Mesothelial cell of epicardium (in vitro differentiated cells): ENCODE measurements around the gene HPGDS. TPM values are rescaled to one million over a fixed set of nuclear protein-coding genes. Genes with fewer than 3 reads are reported as not detected.
A peak's percentile ranks its signal among the peaks of the same experiment; 100 is the strongest.
"Not testable (repeated sequence)": the region's sequence is repeated elsewhere in the genome, so short reads cannot be mapped to it uniquely, and the experiment has no call there.

Experiments used
- DNase-seq, 2 experiments: peaks; one replicate each; pipeline ENCODE4 v3.0.0; 2021; ENCODE audit warnings: low spot score in 2 of 2; ENCODE audit not compliant: unreplicated experiment in 2 of 2
- H3K27ac Mint-ChIP-seq: 2 replicates; pipeline ENCODE4 v1.8.0; 2021; ENCODE audit warnings: mixed read lengths
- H3K27me3 Mint-ChIP-seq: 2 replicates; pipeline ENCODE4 v1.8.0; 2021; ENCODE audit warnings: low read depth, mixed read lengths
- H3K36me3 Mint-ChIP-seq: 2 replicates; pipeline ENCODE4 v1.8.0; 2021; ENCODE audit warnings: mixed read lengths
- H3K4me1 Mint-ChIP-seq: 2 replicates; pipeline ENCODE4 v1.8.0; 2021; ENCODE audit warnings: mixed read lengths
- H3K4me3 Mint-ChIP-seq: 2 replicates; pipeline ENCODE4 v1.8.0; 2021; ENCODE audit warnings: mild to moderate bottlenecking, moderate library complexity, mixed read lengths
- H3K9me3 Mint-ChIP-seq: 2 replicates; pipeline ENCODE4 v1.8.0; 2021; ENCODE audit warnings: mixed read lengths
- total RNA-seq: library from RNA; stranded (reverse); gene quantifications from 3 replicates; pipeline ENCODE4 v1.2.1, GENCODE V29; 2021
- TF ChIP-seq, protein P1 (sequence below): fragments of 200-600 bp; sonication (generic); IDR thresholded peaks from one replicate; pipeline ENCODE4 v1.5.0; 2021; ENCODE audit warnings: antibody characterized with exemption; ENCODE audit not compliant: unreplicated experiment

HPGDS gene
- total RNA-seq, 1 donor from 2014 or later: not detected

DNA sequence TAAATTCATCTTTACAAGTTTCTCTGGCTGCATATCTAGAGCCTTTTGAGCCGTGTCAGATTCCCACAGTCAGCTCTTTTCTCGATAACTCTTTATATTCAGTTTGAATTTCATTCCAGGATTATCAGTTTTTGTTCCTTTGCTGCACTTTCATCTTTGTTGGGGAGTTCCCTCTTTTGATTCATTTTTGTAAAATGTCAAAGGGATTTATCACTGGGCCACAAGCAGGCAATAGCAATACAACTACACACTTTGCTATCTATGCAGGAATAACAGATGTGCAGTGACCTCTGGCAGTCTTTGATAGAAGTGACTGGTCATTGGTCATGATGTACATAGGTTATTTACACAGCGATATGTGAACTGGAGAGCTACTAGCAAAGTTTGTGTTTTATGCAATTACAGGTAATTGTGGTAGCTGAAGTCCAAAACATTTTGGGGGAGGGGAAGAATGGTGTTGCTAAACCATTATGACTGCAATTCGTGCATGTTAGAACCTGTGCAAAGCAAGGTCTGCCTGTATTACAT, 43.8 kb downstream of the HPGDS start:
- peaks cover 5% of the 10 kb centered on the region for H3K9me3 Mint-ChIP-seq
- H3K4me3 Mint-ChIP-seq: no peak overlapping the region
- no peak for DNase-seq
- TF ChIP-seq, protein P1, sequence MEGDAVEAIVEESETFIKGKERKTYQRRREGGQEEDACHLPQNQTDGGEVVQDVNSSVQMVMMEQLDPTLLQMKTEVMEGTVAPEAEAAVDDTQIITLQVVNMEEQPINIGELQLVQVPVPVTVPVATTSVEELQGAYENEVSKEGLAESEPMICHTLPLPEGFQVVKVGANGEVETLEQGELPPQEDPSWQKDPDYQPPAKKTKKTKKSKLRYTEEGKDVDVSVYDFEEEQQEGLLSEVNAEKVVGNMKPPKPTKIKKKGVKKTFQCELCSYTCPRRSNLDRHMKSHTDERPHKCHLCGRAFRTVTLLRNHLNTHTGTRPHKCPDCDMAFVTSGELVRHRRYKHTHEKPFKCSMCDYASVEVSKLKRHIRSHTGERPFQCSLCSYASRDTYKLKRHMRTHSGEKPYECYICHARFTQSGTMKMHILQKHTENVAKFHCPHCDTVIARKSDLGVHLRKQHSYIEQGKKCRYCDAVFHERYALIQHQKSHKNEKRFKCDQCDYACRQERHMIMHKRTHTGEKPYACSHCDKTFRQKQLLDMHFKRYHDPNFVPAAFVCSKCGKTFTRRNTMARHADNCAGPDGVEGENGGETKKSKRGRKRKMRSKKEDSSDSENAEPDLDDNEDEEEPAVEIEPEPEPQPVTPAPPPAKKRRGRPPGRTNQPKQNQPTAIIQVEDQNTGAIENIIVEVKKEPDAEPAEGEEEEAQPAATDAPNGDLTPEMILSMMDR: no peak
- peaks cover 15% of the 10 kb centered on the region for H3K4me1 Mint-ChIP-seq
- H3K27me3 Mint-ChIP-seq: no peaks in the 10 kb centered on the region
- H3K36me3 Mint-ChIP-seq: no peaks in the 10 kb centered on the region
- peak overlapping the region; percentile 4 for H3K27ac Mint-ChIP-seq

DNA sequence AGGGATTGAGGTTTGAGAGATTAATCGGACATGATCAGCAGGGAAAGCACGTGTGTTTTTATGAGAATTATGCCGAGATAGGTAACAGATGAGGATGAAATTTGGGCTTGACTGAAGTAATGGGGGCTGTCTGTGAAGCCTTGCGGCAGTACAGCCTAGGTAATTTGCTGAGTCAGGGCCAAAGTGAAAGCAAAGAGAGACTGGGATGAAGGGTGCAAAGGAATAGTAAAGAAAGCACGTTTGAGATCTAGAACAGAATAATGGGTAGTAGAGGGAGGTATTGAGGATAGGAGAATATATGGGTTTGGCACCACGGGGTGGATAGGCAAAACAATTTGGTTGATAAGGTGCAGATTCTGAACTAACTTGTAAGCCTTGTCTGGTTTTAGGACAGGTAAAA, 47.2 kb downstream of the HPGDS start:
- not testable (repeated sequence) for H3K9me3 Mint-ChIP-seq, DNase-seq, H3K27ac Mint-ChIP-seq, H3K4me3 Mint-ChIP-seq, H3K27me3 Mint-ChIP-seq
- Mint-ChIP-seq H3K4me1 (peaks cover 15% of the 10 kb centered on the region), H3K36me3 (peaks cover 13% of the 10 kb centered on the region)

DNA sequence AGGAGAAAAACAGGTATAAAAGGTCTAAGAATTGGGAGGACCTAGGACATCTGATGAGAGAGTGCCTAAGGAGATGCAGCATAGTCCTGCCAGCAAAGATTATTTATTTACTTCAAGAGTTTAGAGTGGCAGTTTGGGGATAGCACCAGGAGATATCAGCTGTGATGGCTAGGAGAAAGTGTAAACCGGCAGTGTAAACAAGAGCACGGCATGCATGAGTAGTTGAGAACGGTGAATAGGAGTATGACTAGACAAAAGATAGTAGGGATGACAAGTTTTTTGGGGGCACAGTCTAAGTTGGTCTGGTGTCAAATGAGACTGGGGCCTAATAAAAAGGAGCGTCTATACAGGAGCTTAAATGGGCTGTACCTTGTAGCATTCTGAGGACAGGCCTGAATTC, 48.7 kb downstream of the HPGDS start:
- not testable (repeated sequence) for H3K27me3 Mint-ChIP-seq, H3K4me3 Mint-ChIP-seq, H3K27ac Mint-ChIP-seq, H3K9me3 Mint-ChIP-seq, DNase-seq
- H3K36me3 Mint-ChIP-seq: peaks cover 16% of the 10 kb centered on the region
- peaks cover 11% of the 10 kb centered on the region for H3K4me1 Mint-ChIP-seq

DNA sequence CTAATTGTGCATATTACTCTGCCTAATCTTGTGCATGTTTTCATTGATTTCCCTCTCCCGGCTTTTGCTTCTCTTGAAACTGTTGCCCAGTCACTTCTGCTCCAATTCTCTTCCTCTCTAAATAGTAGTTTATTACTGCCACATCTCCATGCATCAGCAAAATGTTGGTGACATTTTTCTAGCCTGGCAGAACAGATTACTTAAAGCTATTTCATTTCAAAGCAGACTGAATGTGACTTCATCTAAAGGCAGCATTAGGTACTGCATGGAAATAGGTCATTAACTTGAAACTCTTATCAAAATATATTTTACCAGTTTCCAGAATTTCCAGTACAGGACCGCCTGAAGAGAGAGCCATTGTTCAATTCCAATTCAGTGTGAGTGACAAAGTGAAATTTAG, 52.4 kb downstream of the HPGDS start:
- peaks cover 28% of the 10 kb centered on the region for H3K36me3 Mint-ChIP-seq
- H3K9me3 Mint-ChIP-seq: no peaks in the 10 kb centered on the region
- H3K4me3 Mint-ChIP-seq: no peak overlapping the region
- TF ChIP-seq, protein P1: no peak
- no peak for DNase-seq
- no peak overlapping the region for H3K27ac Mint-ChIP-seq
- H3K27me3 Mint-ChIP-seq: no peaks in the 10 kb centered on the region
- H3K4me1 Mint-ChIP-seq: no peaks in the 10 kb centered on the region

DNA sequence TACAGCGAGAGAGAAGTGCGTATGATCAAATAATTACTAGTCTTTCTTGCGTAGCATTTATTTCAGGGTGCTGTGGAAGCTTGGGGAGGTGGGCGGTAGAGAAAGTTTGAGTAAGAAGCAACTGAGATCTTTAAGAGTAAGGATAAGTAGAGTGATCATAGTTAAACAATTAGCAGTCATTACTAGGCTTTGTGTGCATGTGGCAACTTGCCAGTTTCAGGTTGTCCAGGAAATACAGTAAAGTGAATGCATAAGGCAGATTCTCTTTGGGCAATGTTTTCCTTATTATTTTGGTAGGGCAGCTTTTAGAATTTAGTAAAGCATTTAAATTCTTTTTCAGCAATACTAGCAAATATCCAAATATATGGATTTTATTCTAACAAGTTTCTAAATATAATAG, 57.0 kb downstream of the HPGDS start:
- H3K36me3 Mint-ChIP-seq: peaks cover 41% of the 10 kb centered on the region
- DNase-seq: no peak
- TF ChIP-seq, protein P1: no peak
- no peak overlapping the region for H3K4me3 Mint-ChIP-seq
- no peaks in the 10 kb centered on the region for H3K4me1 Mint-ChIP-seq
- H3K9me3 Mint-ChIP-seq: peaks cover 3% of the 10 kb centered on the region
- H3K27ac Mint-ChIP-seq: no peak overlapping the region
- H3K27me3 Mint-ChIP-seq: no peaks in the 10 kb centered on the region

DNA sequence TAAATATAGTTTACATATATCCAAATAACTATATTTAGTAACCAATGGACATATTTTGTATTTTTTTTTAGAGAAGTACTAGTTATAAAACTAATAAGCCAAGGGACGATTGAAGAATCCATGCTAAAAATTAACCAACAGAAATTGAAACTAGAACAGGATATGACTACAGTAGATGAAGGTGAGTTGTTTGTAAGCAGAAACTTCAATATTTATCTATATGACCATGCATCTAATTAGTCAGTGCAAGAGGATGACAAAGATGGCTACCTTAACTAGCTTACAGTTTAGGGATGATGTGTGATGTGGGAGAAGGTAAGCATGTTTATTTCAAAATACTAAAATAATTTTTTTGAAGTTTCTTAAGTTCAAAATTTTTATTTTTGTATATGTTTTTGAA, 57.7 kb downstream of the HPGDS start:
- peaks cover 3% of the 10 kb centered on the region for H3K9me3 Mint-ChIP-seq
- peaks cover 43% of the 10 kb centered on the region for H3K36me3 Mint-ChIP-seq
- no peak overlapping the region for H3K27ac Mint-ChIP-seq
- no peaks in the 10 kb centered on the region for H3K27me3 Mint-ChIP-seq
- no peak for DNase-seq
- no peak overlapping the region for H3K4me3 Mint-ChIP-seq
- no peaks in the 10 kb centered on the region for H3K4me1 Mint-ChIP-seq
- TF ChIP-seq, protein P1: no peak

DNA sequence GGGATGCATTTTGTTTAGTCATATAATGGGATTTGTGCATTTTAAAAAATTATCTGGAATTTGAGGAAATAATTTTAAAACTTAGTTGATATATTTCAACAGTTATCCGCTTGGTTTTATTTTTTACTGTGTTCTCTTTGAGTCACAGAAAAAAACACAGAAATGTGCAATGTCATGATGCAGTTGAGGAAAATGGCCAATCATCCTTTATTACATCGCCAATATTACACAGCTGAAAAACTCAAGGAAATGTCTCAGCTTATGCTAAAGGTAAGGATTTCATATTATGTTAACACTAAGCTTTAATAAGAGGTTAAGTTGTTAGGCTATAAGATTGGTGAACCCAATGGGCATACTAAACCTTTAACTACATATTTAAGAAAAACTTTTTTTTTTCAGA, 63.9 kb downstream of the HPGDS start:
- Mint-ChIP-seq H3K4me1 (no peaks in the 10 kb centered on the region), H3K27me3 (no peaks in the 10 kb centered on the region), H3K4me3 (no peak overlapping the region), H3K9me3 (peaks cover 3% of the 10 kb centered on the region), H3K27ac (no peak overlapping the region), H3K36me3 (peaks cover 45% of the 10 kb centered on the region)
- TF ChIP-seq, protein P1: no peak
- no peak for DNase-seq
